GM12865 (cell line): ENCODE measurements around the gene MTUS2.
A peak's percentile ranks its signal among the peaks of the same experiment; 100 is the strongest.

Source experiments
- DNase-seq: peaks from one replicate; pipeline ENCODE4 v3.0.0; 2010; ENCODE audit warnings: low read depth
- H3K4me3 ChIP-seq: 2 replicates; pipeline ENCODE4 v1.5.1; 2011; ENCODE audit warnings: mild to moderate bottlenecking, low read depth, low read length, control low read depth
- TF ChIP-seq, protein P1 (sequence below): IDR thresholded peaks from 2 replicates; pipeline ENCODE4 v1.5.1; 2011; ENCODE audit warnings: low read length, control low read depth, low read depth, inconsistent platforms; ENCODE audit not compliant: insufficient read depth; ENCODE audit errors: missing control alignments

Gene MTUS2

DNA sequence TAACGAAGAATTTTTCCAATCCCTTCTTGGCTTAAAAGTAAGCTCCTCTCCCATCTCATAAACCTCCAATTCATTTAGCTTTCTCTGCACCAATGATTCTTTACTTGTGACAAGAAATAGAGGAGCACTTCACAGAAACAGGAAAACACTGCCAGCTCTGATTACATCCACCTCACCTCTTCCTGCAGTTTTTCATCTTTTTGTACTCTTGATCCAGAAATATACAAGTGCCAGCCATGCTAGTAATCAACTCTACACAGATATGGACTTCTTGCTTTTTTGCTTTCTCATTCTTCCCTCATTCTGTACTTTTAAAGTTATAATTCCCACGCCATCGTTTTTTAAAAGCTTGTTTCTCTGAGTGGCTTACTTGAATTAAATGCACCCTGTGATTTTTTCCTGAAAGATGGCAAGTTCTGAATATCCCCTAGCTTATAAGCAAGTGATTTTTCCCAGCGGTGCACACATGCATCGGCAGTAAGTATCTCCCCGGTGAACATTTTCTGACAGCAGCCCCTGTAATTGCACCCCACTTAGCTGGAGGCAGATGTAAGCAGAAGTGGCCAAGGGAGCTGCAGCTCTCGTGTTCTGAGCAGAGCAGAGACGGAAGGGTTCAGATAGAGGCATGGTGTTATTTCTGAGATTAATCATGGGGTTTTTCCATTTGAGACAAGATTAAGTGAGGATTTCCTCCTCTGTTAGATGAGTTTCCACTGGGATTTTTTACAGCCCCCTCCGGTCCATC lies 434.7 kb downstream of the MTUS2 start:
- peak; percentile 51 for DNase-seq
- no peak overlapping the region for H3K4me3 ChIP-seq
- TF ChIP-seq, protein P1, sequence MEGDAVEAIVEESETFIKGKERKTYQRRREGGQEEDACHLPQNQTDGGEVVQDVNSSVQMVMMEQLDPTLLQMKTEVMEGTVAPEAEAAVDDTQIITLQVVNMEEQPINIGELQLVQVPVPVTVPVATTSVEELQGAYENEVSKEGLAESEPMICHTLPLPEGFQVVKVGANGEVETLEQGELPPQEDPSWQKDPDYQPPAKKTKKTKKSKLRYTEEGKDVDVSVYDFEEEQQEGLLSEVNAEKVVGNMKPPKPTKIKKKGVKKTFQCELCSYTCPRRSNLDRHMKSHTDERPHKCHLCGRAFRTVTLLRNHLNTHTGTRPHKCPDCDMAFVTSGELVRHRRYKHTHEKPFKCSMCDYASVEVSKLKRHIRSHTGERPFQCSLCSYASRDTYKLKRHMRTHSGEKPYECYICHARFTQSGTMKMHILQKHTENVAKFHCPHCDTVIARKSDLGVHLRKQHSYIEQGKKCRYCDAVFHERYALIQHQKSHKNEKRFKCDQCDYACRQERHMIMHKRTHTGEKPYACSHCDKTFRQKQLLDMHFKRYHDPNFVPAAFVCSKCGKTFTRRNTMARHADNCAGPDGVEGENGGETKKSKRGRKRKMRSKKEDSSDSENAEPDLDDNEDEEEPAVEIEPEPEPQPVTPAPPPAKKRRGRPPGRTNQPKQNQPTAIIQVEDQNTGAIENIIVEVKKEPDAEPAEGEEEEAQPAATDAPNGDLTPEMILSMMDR = no peak

GRCh38 chr13:29255567-29255966 lies 435.4 kb downstream of the MTUS2 start:
- DNase-seq = no peak
- TF ChIP-seq, protein P1 = no peak
- no peak overlapping the region for H3K4me3 ChIP-seq

DNA sequence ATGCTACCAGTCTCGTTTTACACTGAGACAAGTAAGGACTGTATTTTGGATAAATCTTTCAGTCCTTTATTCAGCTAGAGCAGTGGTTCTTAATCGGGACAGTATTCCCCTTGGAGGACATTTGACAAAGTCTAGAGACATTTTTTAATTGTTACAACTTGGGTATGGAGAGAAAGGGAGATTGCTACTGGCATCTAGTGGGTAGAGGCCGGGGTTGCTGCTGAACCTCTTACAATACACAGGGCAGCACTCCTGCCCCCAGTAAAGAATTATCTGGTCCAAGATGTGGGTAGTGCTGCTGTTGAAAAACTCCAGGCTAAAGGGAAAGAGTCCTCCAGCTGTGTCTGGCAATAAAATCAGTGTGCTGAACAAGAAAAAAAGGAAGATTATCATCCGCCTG lies 440.5 kb downstream of the MTUS2 start:
- TF ChIP-seq, protein P1 = peak; percentile 34
- H3K4me3 ChIP-seq = no peak overlapping the region
- peak; percentile 32 for DNase-seq

DNA sequence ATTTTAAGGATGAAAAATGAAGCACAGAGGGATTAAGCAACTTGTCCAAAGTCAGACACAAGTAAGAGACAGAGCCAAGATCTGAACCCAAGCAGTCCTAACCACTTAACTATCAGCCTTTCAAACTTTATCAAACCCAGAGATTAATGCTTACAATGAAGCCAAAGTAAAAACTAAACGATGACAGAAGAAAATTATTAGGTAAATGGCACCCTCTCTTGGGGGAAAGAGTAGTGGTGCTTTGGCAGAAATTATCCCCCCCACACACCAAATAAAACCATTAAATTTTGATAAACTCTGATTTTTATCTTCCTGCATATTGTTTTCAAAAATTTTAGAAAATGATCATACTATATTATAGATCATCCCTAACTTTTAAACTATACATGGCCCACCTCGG lies 446.1 kb downstream of the MTUS2 start:
- TF ChIP-seq, protein P1 = no peak
- DNase-seq = no peak
- H3K4me3 ChIP-seq = no peak overlapping the region

DNA sequence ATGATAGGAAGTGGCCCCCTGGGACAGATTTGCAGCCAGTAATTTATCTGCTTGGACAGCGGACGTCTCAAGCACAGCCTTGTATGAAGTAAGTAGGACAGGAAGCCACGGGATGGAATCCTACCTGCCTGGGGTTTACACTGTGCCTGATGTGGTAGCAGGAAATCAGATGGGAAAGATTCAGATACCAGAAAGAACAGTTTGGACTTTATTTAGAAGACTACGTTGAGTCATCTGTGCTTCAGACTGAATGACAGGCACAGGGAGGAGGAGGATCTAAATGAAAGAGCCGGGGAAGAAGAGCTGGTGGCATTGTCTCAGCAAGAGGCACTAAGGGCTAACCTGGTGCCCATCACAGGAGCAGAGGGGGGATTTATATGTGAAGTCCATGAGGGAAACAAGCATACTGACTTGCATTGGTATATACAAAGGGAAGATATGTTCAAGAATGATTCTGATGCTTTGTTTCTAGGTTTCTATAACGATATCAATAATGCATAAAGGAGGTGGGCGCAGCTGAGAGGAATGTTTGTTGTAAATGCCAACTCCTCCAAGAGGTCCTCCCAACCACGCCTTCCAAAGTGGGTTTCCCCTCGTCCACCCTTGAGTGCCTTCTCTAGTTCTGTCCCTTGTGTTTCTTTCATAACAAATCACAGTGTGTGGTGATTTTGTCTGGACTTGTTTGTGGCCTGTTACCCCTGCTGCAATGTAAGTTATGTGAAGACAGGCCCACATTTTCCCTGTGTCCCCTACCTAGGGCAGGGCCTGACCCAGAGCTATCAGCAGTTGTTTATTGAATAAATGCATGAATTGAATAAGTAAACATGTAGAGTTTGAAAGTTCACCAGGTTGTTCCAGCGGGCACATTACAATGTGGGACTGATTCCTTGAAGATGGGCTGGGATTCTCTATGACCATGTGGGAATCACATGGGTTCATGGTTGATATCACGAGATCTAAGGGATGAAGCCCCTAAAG lies 446.9 kb downstream of the MTUS2 start:
- DNase-seq = no peak
- TF ChIP-seq, protein P1 = no peak
- H3K4me3 ChIP-seq = no peak overlapping the region

GRCh38 chr13:29270271-29270985 lies 450.3 kb downstream of the MTUS2 start:
- TF ChIP-seq, protein P1 = no peak
- no peak overlapping the region for H3K4me3 ChIP-seq
- no peak for DNase-seq
